GM12878 (cell line): ENCODE data around the gene PDZD8. TPM values are rescaled to one million over a fixed set of nuclear protein-coding genes. Genes with fewer than 3 reads are reported as not detected.

Experiments used
- ATAC-seq: fragments of 200-7000 bp; cut with Tn5 transposase; 3 replicates; pipeline ENCODE4 v1.9.1; 2020; ENCODE audit warnings: mild to moderate bottlenecking, moderate library complexity
- BruUV-seq: library from RNA; stranded (reverse); fragments of 400-500 nt; replicated peaks from 2 replicates; lab custom pipeline; 2021; lab: Mats Ljungman, UMichigan
- CTCF ChIA-PET: fragments of 300-600 bp; sonication (Branson Sonifier 250); formaldehyde crosslinking; extraction: SDS; loops from one replicate; lab custom pipeline; 2021; ENCODE audit warnings: inconsistent platforms; lab: Yijun Ruan, JAX
- POLR2A ChIA-PET: fragments of 350-600 bp; formaldehyde crosslinking; extraction: SDS; loops from one replicate; lab custom pipeline; 2021; ENCODE audit warnings: inconsistent platforms; lab: Charles Lee
- RAD21 ChIA-PET: fragments of 300-600 bp; sonication (Branson Sonifier 250); formaldehyde crosslinking; loops from one replicate; lab custom pipeline; 2023; ENCODE audit warnings: antibody characterized with exemption; ENCODE audit not compliant: unreplicated experiment; lab: Charles Lee
- SMC1A ChIA-PET: fragments of 300-600 bp; sonication (Branson Sonifier 250); formaldehyde crosslinking; loops from one replicate; lab custom pipeline; 2023; ENCODE audit not compliant: unreplicated experiment, uncharacterized antibody; lab: Charles Lee
- DNase-seq: peaks from one replicate; pipeline ENCODE4 v3.0.0-alpha.2; 2011; ENCODE audit warnings: low read depth, low spot score
- FAIRE-seq: peaks from 3 replicates; lab custom pipeline; 2011; peaks lifted over from hg19 to GRCh38; lab: Jason Lieb, UNC
- H2AFZ ChIP-seq: 2 replicates; pipeline ENCODE4 v1.6.0; 2011; ENCODE audit warnings: low read depth, low read length, control low read depth; ENCODE audit not compliant: control insufficient read depth
- H3K27ac ChIP-seq: 2 replicates; pipeline ENCODE4 v1.5.1; 2011; ENCODE audit warnings: control low read depth; ENCODE audit not compliant: control insufficient read depth, insufficient read depth
- H3K27me3 ChIP-seq, 2 experiments: replicated peaks in 1 of 2; 2 replicates each; pipeline versions ENCODE4 v1.6.0 to v1.6.1; 2011; ENCODE audit warnings: low read length in 1 of 2; ENCODE audit not compliant: control insufficient read depth in 2 of 2, insufficient read depth in 2 of 2
- H3K36me3 ChIP-seq, 2 experiments: 2 replicates each; pipeline ENCODE4 v1.5.1; 2011; ENCODE audit warnings: low read length in 1 of 2; ENCODE audit not compliant: control insufficient read depth in 2 of 2, insufficient read depth in 2 of 2
- H3K4me1 ChIP-seq: 2 replicates; pipeline ENCODE4 v1.6.1; 2011; ENCODE audit warnings: mild to moderate bottlenecking, low read length, moderate library complexity, mixed read lengths; ENCODE audit not compliant: control insufficient read depth, insufficient read depth
- H3K4me2 ChIP-seq: 2 replicates; pipeline ENCODE4 v1.6.0; 2011; ENCODE audit warnings: control low read depth; ENCODE audit not compliant: control insufficient read depth, insufficient read depth
- H3K4me3 ChIP-seq: fragments of 200-600 bp; sonication (generic); 2 replicates; pipeline ENCODE4 v1.5.1; 2016
- H3K79me2 ChIP-seq: 2 replicates; pipeline ENCODE4 v1.6.0; 2011; ENCODE audit warnings: low read length; ENCODE audit not compliant: control insufficient read depth, insufficient read depth
- H3K9ac ChIP-seq: 2 replicates; pipeline ENCODE4 v1.8.0; 2011; ENCODE audit warnings: low read length, control low read depth, mixed read lengths; ENCODE audit not compliant: control insufficient read depth, insufficient read depth
- H3K9me3 ChIP-seq: replicated peaks from 3 replicates; pipeline ENCODE4 v1.5.1; 2011; ENCODE audit warnings: mild to moderate bottlenecking, low read length; ENCODE audit not compliant: control insufficient read depth, insufficient read depth
- H4K20me1 ChIP-seq: 2 replicates; pipeline ENCODE4 v1.6.0; 2011; ENCODE audit not compliant: control insufficient read depth, insufficient read depth
- CBX3 ChIP-seq: fragments of 200-600 bp; sonication (generic); IDR thresholded peaks from 2 replicates; pipeline ENCODE4 v1.6.1; 2016; ENCODE audit warnings: low read depth, borderline replicate concordance
- CEBPZ ChIP-seq: fragments of 150-350 bp; IDR thresholded peaks from 2 replicates; pipeline ENCODE4 v1.6.1; 2016; ENCODE audit warnings: low read depth, low read length
- GABPA ChIP-seq: IDR thresholded peaks from 2 replicates; pipeline ENCODE4 v1.6.1; 2014; ENCODE audit warnings: antibody characterized with exemption, low read depth, mild to moderate bottlenecking, inconsistent platforms
- NR2F1 ChIP-seq: fragments of 450-650 bp; conservative IDR thresholded peaks from 2 replicates; pipeline ENCODE4 v1.6.1; 2017; ENCODE audit warnings: mild to moderate bottlenecking
- NRF1 ChIP-seq: conservative IDR thresholded peaks from 2 replicates; pipeline ENCODE4 v1.6.1; 2011; ENCODE audit warnings: mild to moderate bottlenecking, low read depth, low read length, improper control_type of control experiment
- PAX8 ChIP-seq: fragments of 450-650 bp; IDR thresholded peaks from 2 replicates; pipeline ENCODE4 v1.6.1; 2017; ENCODE audit warnings: mild to moderate bottlenecking, moderate library complexity
- PBX3 ChIP-seq: IDR thresholded peaks from 2 replicates; pipeline ENCODE4 v1.6.1; 2011; ENCODE audit warnings: mild to moderate bottlenecking, low read depth, low read length, moderate library complexity; ENCODE audit not compliant: insufficient replicate concordance
- PML ChIP-seq: IDR thresholded peaks from 2 replicates; pipeline ENCODE4 v1.6.1; 2012; ENCODE audit warnings: low read length, inconsistent platforms
- POLR2A ChIP-seq: IDR thresholded peaks from 2 replicates; pipeline ENCODE4 v1.6.1; 2011; ENCODE audit warnings: low read depth, mild to moderate bottlenecking, low read length
- PRDM15 ChIP-seq: fragments of 450-650 bp; formaldehyde crosslinking; IDR thresholded peaks from 2 replicates; pipeline ENCODE4 v1.4.0; 2020; ENCODE audit warnings: mild to moderate bottlenecking, moderate library complexity
- WGBS: methylation state at CpG from one replicate; pipeline ENCODE4 v1.1.6; 2016; ENCODE audit warnings: low lambda C conversion rate; ENCODE audit not compliant: insufficient replicate concordance, insufficient coverage; ENCODE audit errors: missing lambda C conversion rate; 5-methylcytosine and 5-hydroxymethylcytosine counted together
- in situ Hi-C: fragments of 300-500 bp; cut with MboI; formaldehyde crosslinking; loops from 9 replicates; pipeline ENCODE4 v1.14.3; 2018; ENCODE audit warnings: mixed read lengths
- intact Hi-C: fragments of 100-400 bp; cut with micrococcal nuclease; formaldehyde crosslinking; loops from one replicate; pipeline ENCODE4 v1.14.2; 2022; ENCODE audit not compliant: unreplicated experiment
- polyA plus RNA-seq, 11 experiments: library from polyadenylated mRNA; depleted of rRNA in 4 of 11; unstranded in 6 of 11; stranded (reverse) in 5 of 11; fragments of >200 nt; fragmentation: Nextera tagmentation in 4 of 11; fragmentation: Illumina TruSeq in 1 of 11; extraction: Ambion mirVana in 4 of 11; extraction: Trizol in 1 of 11; gene quantifications; 1 replicate in 1 of 11; 2 replicates in 10 of 11; pipeline versions ENCODE4 v1.2.1 to v1.2.3, GENCODE V29; 2011 to 2016; ENCODE audit warnings: inconsistent platforms in 2 of 11, missing spikeins in 2 of 11, low read depth in 1 of 11
- total RNA-seq, 4 experiments: library from RNA; depleted of rRNA in 3 of 4; stranded (reverse); fragments of >200 nt in 3 of 4; fragmentation: Illumina TruSeq in 1 of 4; extraction: Trizol in 1 of 4; gene quantifications; 2 replicates each; pipeline versions ENCODE4 v1.2.1 to v1.2.3, GENCODE V29; 2013 to 2021

The PDZD8 gene
- total and polyA plus RNA-seq, 10 of the 15 experiments (the other 5 are each of a cell fraction or from before 2014, with no cell fraction given), result 2.0 to 21.2 (median 6.7) TPM

GRCh38 chr10:117300671-117301070, 74.6 kb downstream of the PDZD8 start:
- Histone ChIP-seq H3K9ac (no peak overlapping the region), H3K79me2 (no peaks in the 10 kb centered on the region), H3K9me3 (no peaks in the 10 kb centered on the region; the same call in 2 of the 3 replicates), H2AFZ (no peak overlapping the region), H3K27ac (no peak overlapping the region), H3K27me3 (no peaks in the 10 kb centered on the region), H3K4me3 (no peak overlapping the region), H3K4me1 (no peaks in the 10 kb centered on the region), H3K36me3 (no peaks in the 10 kb centered on the region), H4K20me1 (no peaks in the 10 kb centered on the region), H3K4me2 (no peak overlapping the region)
- TF ChIP-seq GABPA (no peak), CBX3 (no peak), PBX3 (no peak), NR2F1 (no peak)
- BruUV-seq, result no TSS peak
- SMC1A ChIA-PET, result interaction anchor here (1.1 to 1.9 kb wide), 3 partner anchors 14 to 52 kb away, joined by 3 to 7 read pairs (median 4); no protein-coding TSS in a partner anchor
- RAD21 ChIA-PET, result no interaction called here
- DNase-seq (no peak), FAIRE-seq (no peak), ATAC-seq (no peak)
- 92% methylated on average over 1 of the region's 1 CpG for WGBS
- CTCF ChIA-PET, result interaction anchor here (1.2 kb wide), 1 partner anchor 149 kb away, joined by 3 read pairs; no protein-coding TSS in a partner anchor
- in situ Hi-C loops, result no loop called here
- intact Hi-C loops, result no loop called here
- POLR2A ChIA-PET, result no interaction called here

- Histone ChIP-seq H3K9me3 (no peaks in the 10 kb centered on the region; the same call in 2 of the 3 replicates), H3K9ac (no peak overlapping the region), H2AFZ (no peak overlapping the region), H3K4me3 (no peak overlapping the region), H3K27me3 (no peaks in the 10 kb centered on the region), H3K4me1 (no peaks in the 10 kb centered on the region), H3K27ac (no peak overlapping the region), H4K20me1 (no peaks in the 10 kb centered on the region), H3K79me2 (no peaks in the 10 kb centered on the region), H3K4me2 (no peak overlapping the region), H3K36me3 (no peaks in the 10 kb centered on the region)
- intact Hi-C loops, result no loop called here
- FAIRE-seq, result no peak
- ChIA-PET POLR2A (no interaction called here), RAD21 (no interaction called here), CTCF (interaction anchor here (0.9 to 2.2 kb wide), 4 partner anchors 9 to 197 kb away, joined by 3 to 5 read pairs (median 4); no protein-coding TSS in a partner anchor), SMC1A (interaction anchor here (1.1 to 1.9 kb wide), 6 partner anchors 13 to 60 kb away, joined by 3 to 7 read pairs (median 4); no protein-coding TSS in a partner anchor)
- ATAC-seq, result no peak
- no TSS peak for BruUV-seq
- DNase-seq, result no peak
- in situ Hi-C loops, result no loop called here
- TF ChIP-seq NRF1 (no peak), PML (no peak), CEBPZ (no peak), PRDM15 (CRISPR knock-in tag) (no peak), POLR2A (no peak), PAX8 (no peak)
Observed at GRCh38 chr10:117299435-117299834, 75.8 kb downstream of the PDZD8 start.
